H1 (cell line): Measurements from ENCODE around the gene GGT5. TPM values are rescaled to one million over a fixed set of nuclear protein-coding genes. Genes with fewer than 3 reads are reported as not detected.

Experiments
- CTCF ChIA-PET: fragments of 300-600 bp; sonication (Branson Sonifier 250); formaldehyde crosslinking; loops from one replicate; lab custom pipeline; 2021; ENCODE audit not compliant: partially characterized antibody; lab: Charles Lee
- POLR2A ChIA-PET: fragments of 300-600 bp; sonication (Branson Sonifier 250); formaldehyde crosslinking; loops from one replicate; lab custom pipeline; 2021; ENCODE audit warnings: inconsistent platforms; ENCODE audit not compliant: partially characterized antibody; lab: Charles Lee
- DNase-seq, 2 experiments: peaks; one replicate each; pipeline versions ENCODE4 v3.0.0 to v3.0.0-alpha.2; 2010 to 2022; ENCODE audit warnings: low spot score in 2 of 2, low read depth in 1 of 2, mixed read lengths in 1 of 2
- FAIRE-seq: peaks from 2 replicates; lab custom pipeline; 2011; peaks lifted over from hg19 to GRCh38; lab: Jason Lieb, UNC
- H2AFZ ChIP-seq: 2 replicates; pipeline ENCODE4 v1.8.1; 2012; ENCODE audit warnings: low read length, inconsistent platforms
- H2AK5ac ChIP-seq: 2 replicates; pipeline ENCODE4 v1.6.1; 2013; ENCODE audit warnings: low read depth, low read length
- H2BK120ac ChIP-seq: replicated peaks from 2 replicates; pipeline ENCODE3; 2013; ENCODE audit warnings: low read depth, low read length, inconsistent platforms
- H2BK12ac ChIP-seq: 2 replicates; pipeline ENCODE4 v1.6.1; 2013; ENCODE audit warnings: low read depth, low read length
- H2BK15ac ChIP-seq: 2 replicates; pipeline ENCODE4 v1.6.1; 2013; ENCODE audit warnings: low read length
- H2BK20ac ChIP-seq: 2 replicates; pipeline ENCODE4 v1.6.1; 2013; ENCODE audit warnings: low read length
- H2BK5ac ChIP-seq: 2 replicates; pipeline ENCODE4 v1.6.1; 2013; ENCODE audit warnings: low read depth, low read length
- H3K14ac ChIP-seq: 2 replicates; pipeline ENCODE4 v1.6.1; 2013; ENCODE audit warnings: inconsistent platforms; ENCODE audit not compliant: insufficient read length
- H3K18ac ChIP-seq: 2 replicates; pipeline ENCODE4 v1.6.1; 2013; ENCODE audit warnings: low read length; ENCODE audit errors: extremely low read depth
- H3K23ac ChIP-seq: 2 replicates; pipeline ENCODE4 v1.6.1; 2013; ENCODE audit warnings: inconsistent platforms; ENCODE audit not compliant: insufficient read length
- H3K23me2 ChIP-seq: 2 replicates; pipeline ENCODE4 v1.6.1; 2013; ENCODE audit warnings: low read depth, low read length
- H3K27ac ChIP-seq: 2 replicates; pipeline ENCODE4 v1.6.1; 2011; ENCODE audit warnings: low read depth, low read length, inconsistent platforms
- H3K27me3 ChIP-seq, 4 experiments: replicated peaks in 1 of 4; 1 replicate in 1 of 4; 2 replicates in 3 of 4; pipeline versions ENCODE4 v1.6.1 to v1.8.1; 2011 to 2013; ENCODE audit warnings: low read length in 3 of 4, mild to moderate bottlenecking in 3 of 4, inconsistent platforms in 2 of 4, mixed read lengths in 2 of 4, moderate library complexity in 1 of 4; ENCODE audit not compliant: control insufficient read depth in 3 of 4, insufficient read depth in 3 of 4; ENCODE audit errors: extremely low read depth in 1 of 4
- H3K36me3 ChIP-seq, 4 experiments: 2 replicates each; pipeline versions ENCODE4 v1.6.1 to v1.8.1; 2011 to 2013; ENCODE audit warnings: mild to moderate bottlenecking in 4 of 4, low read length in 3 of 4, moderate library complexity in 2 of 4, control low read depth in 1 of 4, inconsistent platforms in 1 of 4; ENCODE audit not compliant: insufficient read depth in 4 of 4, control insufficient read depth in 2 of 4
- H3K4ac ChIP-seq: replicated peaks from 2 replicates; pipeline ENCODE3; 2013; ENCODE audit warnings: low read length, low read depth, mixed read lengths, inconsistent platforms; ENCODE audit not compliant: insufficient read length
- H3K4me1 ChIP-seq, 4 experiments: replicated peaks in 1 of 4; 1 replicate in 1 of 4; 2 replicates in 3 of 4; pipeline versions ENCODE4 v1.6.1 to v1.8.1; 2011 to 2013; ENCODE audit warnings: low read length in 3 of 4, inconsistent platforms in 2 of 4, mixed read lengths in 1 of 4; ENCODE audit not compliant: insufficient read depth in 4 of 4, control insufficient read depth in 3 of 4
- H3K4me2 ChIP-seq, 2 experiments: 2 replicates each; pipeline versions ENCODE4 v1.6.1 to v1.8.1; 2011 to 2013; ENCODE audit warnings: low read depth in 2 of 2, low read length in 2 of 2, control low read depth in 1 of 2, inconsistent platforms in 1 of 2, mild to moderate bottlenecking in 1 of 2; ENCODE audit not compliant: insufficient read depth in 1 of 2
- H3K4me3 ChIP-seq, 4 experiments: fragments of 200-600, 300-600 bp in 1 of 4; sonication (generic), shearing (Covaris generic), sonication (Bioruptor Twin) in 1 of 4; 2 replicates each; pipeline versions ENCODE4 v1.5.1 to v1.8.1; 2011 to 2016; ENCODE audit warnings: low read length in 4 of 4, low read depth in 3 of 4, control low read depth in 2 of 4, inconsistent platforms in 2 of 4, mild to moderate bottlenecking in 2 of 4, mixed read lengths in 1 of 4, moderate library complexity in 1 of 4; ENCODE audit not compliant: insufficient read depth in 2 of 4; ENCODE audit errors: extremely low read depth in 1 of 4
- H3K56ac ChIP-seq: replicated peaks from 2 replicates; pipeline ENCODE3; 2013; ENCODE audit warnings: low read depth, mild to moderate bottlenecking, mixed read lengths, low read length, inconsistent platforms; ENCODE audit not compliant: insufficient read length
- H3K79me1 ChIP-seq: 2 replicates; pipeline ENCODE4 v1.6.1; 2013; ENCODE audit warnings: low read depth, low read length, control low read depth
- H3K79me2 ChIP-seq, 2 experiments: 2 replicates each; pipeline versions ENCODE4 v1.6.1 to v1.8.1; 2012 to 2013; ENCODE audit warnings: low read length in 2 of 2, mild to moderate bottlenecking in 2 of 2, inconsistent platforms in 1 of 2; ENCODE audit not compliant: insufficient read depth in 2 of 2, control insufficient read depth in 1 of 2
- H3K9ac ChIP-seq, 4 experiments: replicated peaks in 1 of 4; 1 replicate in 1 of 4; 2 replicates in 3 of 4; pipeline versions ENCODE4 v1.6.1 to v1.8.1; 2011 to 2013; ENCODE audit warnings: low read depth in 3 of 4, low read length in 3 of 4, control low read depth in 2 of 4, mild to moderate bottlenecking in 2 of 4, moderate library complexity in 2 of 4, inconsistent platforms in 1 of 4; ENCODE audit errors: extremely low read depth in 1 of 4
- H3K9me3 ChIP-seq, 2 experiments: 2 replicates each; pipeline versions ENCODE4 v1.6.1 to v1.8.1; 2012 to 2013; ENCODE audit warnings: mild to moderate bottlenecking in 2 of 2, moderate library complexity in 2 of 2, control low read depth in 1 of 2, inconsistent platforms in 1 of 2, low read depth in 1 of 2, low read length in 1 of 2, mixed read lengths in 1 of 2; ENCODE audit not compliant: insufficient read depth in 2 of 2
- H4K20me1 ChIP-seq, 2 experiments: replicated peaks in 1 of 2; 2 replicates each; pipeline versions ENCODE3 to v1.8.1; 2011 to 2013; ENCODE audit warnings: inconsistent platforms in 2 of 2, low read length in 2 of 2, mild to moderate bottlenecking in 1 of 2; ENCODE audit not compliant: insufficient read depth in 2 of 2, control insufficient read depth in 1 of 2
- H4K5ac ChIP-seq: 2 replicates; pipeline ENCODE4 v1.6.1; 2013; ENCODE audit warnings: low read length, low read depth, mixed read lengths, inconsistent platforms; ENCODE audit not compliant: insufficient read length
- H4K8ac ChIP-seq: 2 replicates; pipeline ENCODE4 v1.8.0; 2013; ENCODE audit warnings: mild to moderate bottlenecking, moderate library complexity, low read length, inconsistent platforms; ENCODE audit not compliant: insufficient read depth; ENCODE audit errors: extremely low read depth
- H4K91ac ChIP-seq: replicated peaks from 2 replicates; pipeline ENCODE3; 2013; ENCODE audit warnings: low read length, mixed read lengths, inconsistent platforms; ENCODE audit not compliant: insufficient read length
- BACH1 ChIP-seq: IDR thresholded peaks from 2 replicates; pipeline ENCODE4 v1.6.1; 2012; ENCODE audit warnings: low read length, improper control_type of control experiment
- CEBPB ChIP-seq: IDR thresholded peaks from 2 replicates; pipeline ENCODE4 v1.6.1; 2012; ENCODE audit warnings: low read depth, low read length
- POLR2AphosphoS5 ChIP-seq: IDR thresholded peaks from 2 replicates; pipeline ENCODE4 v1.6.1; 2011; ENCODE audit warnings: low read depth, low read length
- SIRT6 ChIP-seq: IDR thresholded peaks from one replicate; pipeline ENCODE4 v1.7.1; 2012; ENCODE audit warnings: low read length, inconsistent platforms
- SIX5 ChIP-seq: IDR thresholded peaks from 2 replicates; pipeline ENCODE4 v1.6.1; 2011; ENCODE audit warnings: mild to moderate bottlenecking, low read depth, low read length
- SP4 ChIP-seq: IDR thresholded peaks from 2 replicates; pipeline ENCODE4 v1.6.1; 2012; ENCODE audit warnings: low read length, inconsistent platforms
- TEAD4 ChIP-seq: IDR thresholded peaks from 2 replicates; pipeline ENCODE4 v1.6.1; 2012; ENCODE audit warnings: low read depth, low read length, inconsistent platforms, mixed read lengths
- WGBS, 2 experiments: shearing (Covaris generic) in 1 of 2; methylation state at CpG; one replicate each; pipeline versions ENCODE4 v1.1.6 to v1.1.7; 2013 to 2015; ENCODE audit warnings: low lambda C conversion rate in 2 of 2, mixed read lengths in 2 of 2, inconsistent platforms in 1 of 2, low coverage in 1 of 2, missing lambda C conversion rate in 1 of 2; ENCODE audit not compliant: insufficient replicate concordance in 2 of 2, insufficient coverage in 1 of 2, insufficient read length in 1 of 2; ENCODE audit errors: extremely low coverage in 1 of 2, missing lambda C conversion rate in 1 of 2; 5-methylcytosine and 5-hydroxymethylcytosine counted together
- polyA plus RNA-seq, 7 experiments: library from polyadenylated mRNA; depleted of rRNA in 3 of 7; stranded (reverse) in 5 of 7; unstranded in 2 of 7; fragments of >200 nt in 5 of 7; fragments of 200-250 nt in 2 of 7; gene quantifications; 1 replicate in 5 of 7; 2 replicates in 1 of 7; 4 replicates in 1 of 7; pipeline versions ENCODE4 v1.2.1 to v1.2.3, GENCODE V29; 2011 to 2013; ENCODE audit warnings: missing spikeins in 2 of 7, mixed read lengths in 2 of 7
- total RNA-seq: library from RNA; stranded (reverse); fragmentation: NEBNext Ultra II Directional; extraction: Animal tissue kit (Norgen Biotek cat#: 25700); gene quantifications from 2 replicates; pipeline ENCODE4 v1.2.1, GENCODE V29; 2021

Gene GGT5
- total and polyA plus RNA-seq, 2 of the 8 experiments (the other 6 are each of a cell fraction or from before 2014, with no cell fraction given) = 0.05 TPM; not detected in 1

GRCh38 chr22:24235315-24235714, 9.6 kb downstream of the GGT5 start:
- Histone ChIP-seq H3K23me2 (no peaks in the 10 kb centered on the region), H3K27me3 (no peaks in the 10 kb centered on the region; a peak in 2 of 7 replicates), H3K4me3 (no peak overlapping the region), H4K5ac (no peak overlapping the region), H3K27ac (no peak overlapping the region), H4K20me1 (no peaks in the 10 kb centered on the region), H2BK15ac (no peak overlapping the region), H2BK12ac (no peak overlapping the region), H4K91ac (no peak overlapping the region), H2BK5ac (no peak overlapping the region), H3K18ac (no peak overlapping the region), H3K4ac (no peak overlapping the region), H2BK20ac (no peak overlapping the region), H3K79me2 (no peaks in the 10 kb centered on the region), H3K23ac (no peak overlapping the region), H3K4me2 (no peak overlapping the region), H2AFZ (no peak overlapping the region), H3K14ac (no peak overlapping the region), H3K4me1 (peaks cover 0 to 5% (median 4%) of the 10 kb centered on the region in 4 experiments; a peak in 3 of 7 replicates), H2BK120ac (no peak overlapping the region), H2AK5ac (no peak overlapping the region), H3K9ac (no peak overlapping the region), H3K79me1 (no peaks in the 10 kb centered on the region), H3K9me3 (no peaks in the 10 kb centered on the region), H3K36me3 (no peaks in the 10 kb centered on the region), H4K8ac (no peak overlapping the region), H3K56ac (no peak overlapping the region)
- TF ChIP-seq CEBPB (no peak), SIRT6 (no peak), POLR2AphosphoS5 (no peak), BACH1 (no peak), SIX5 (no peak), TEAD4 (no peak), SP4 (no peak)
- DNase-seq (no peak), FAIRE-seq (no peak)
- ChIA-PET CTCF (interaction anchor here (0.6 to 5.7 kb wide), 4 partner anchors 10 to 194 kb away, joined by 3 to 56 read pairs (median 16); no protein-coding TSS in a partner anchor), POLR2A (no interaction called here)
- WGBS, 2 experiments = 89% methylated on average over 4 of the region's 4 CpGs; no CpG with 5 or more reads in 1 of the 2 experiments
